GM18867 (cell line): ENCODE measurements around the gene MARCHF9.
"Not testable (repeated sequence)": the region's sequence is repeated elsewhere in the genome, so short reads cannot be mapped to it uniquely, and the experiment has no call there.

ENCODE experiments used
- ATAC-seq: cut with Tn5 transposase; IDR thresholded peaks from one replicate; pipeline ENCODE4 v1.9.1; 2021; ENCODE audit warnings: mild to moderate bottlenecking, moderate library complexity; ENCODE audit not compliant: unreplicated experiment

MARCHF9 gene

GRCh38 chr12:57767876-57768275 lies 13.0 kb downstream of the MARCHF9 start:
- no peak for ATAC-seq

- no peak for ATAC-seq
Observed at GRCh38 chr12:57769594-57769993, 14.7 kb downstream of the MARCHF9 start.

- ATAC-seq = no peak
Observed at GRCh38 chr12:57770734-57771133, 15.8 kb downstream of the MARCHF9 start.

- ATAC-seq = peak; percentile 67
Observed at GRCh38 chr12:57771236-57771872, 16.5 kb downstream of the MARCHF9 start.

GRCh38 chr12:57771873-57772428 lies 17.0 kb downstream of the MARCHF9 start, which contains the start of gene METTL1:
TSS of gene METTL1 (minus strand) at chr12:57772105. CDS start at chr12:57772083, 22 bp downstream.
- peak; percentile 78 for ATAC-seq

GRCh38 chr12:57772429-57773322 lies 17.8 kb downstream of the MARCHF9 start, which contains the start of gene EEF1AKMT3:
TSS of gene EEF1AKMT3 (plus strand) at chr12:57772614. CDS start at chr12:57772725, 111 bp downstream.
- ATAC-seq = no peak

- not testable (repeated sequence) for ATAC-seq
Observed at GRCh38 chr12:57774634-57775033, 19.7 kb downstream of the MARCHF9 start.

GRCh38 chr12:57775044-57775443 lies 20.1 kb downstream of the MARCHF9 start:
- ATAC-seq = no peak

GRCh38 chr12:57775563-57776246 lies 20.8 kb downstream of the MARCHF9 start:
- no peak for ATAC-seq

GRCh38 chr12:57776247-57776587 lies 21.3 kb downstream of the MARCHF9 start:
- ATAC-seq = no peak

GRCh38 chr12:57777367-57777766 lies 22.5 kb downstream of the MARCHF9 start:
- ATAC-seq = no peak

- ATAC-seq = no peak
Observed at GRCh38 chr12:57777911-57778310, 23.0 kb downstream of the MARCHF9 start.

GRCh38 chr12:57779736-57780135 lies 24.8 kb downstream of the MARCHF9 start:
- no peak for ATAC-seq

GRCh38 chr12:57780284-57780897 lies 25.5 kb downstream of the MARCHF9 start:
- no peak for ATAC-seq

GRCh38 chr12:57781244-57781643 lies 26.3 kb downstream of the MARCHF9 start:
- no peak for ATAC-seq

- no peak for ATAC-seq
Observed at GRCh38 chr12:57781801-57782200, 26.9 kb downstream of the MARCHF9 start.

- peak; percentile 13 for ATAC-seq
Observed at GRCh38 chr12:57782243-57782607, 27.3 kb downstream of the MARCHF9 start.

- ATAC-seq = peak; percentile 83
Observed at GRCh38 chr12:57782608-57783465, 27.9 kb downstream of the MARCHF9 start, which contains the start of gene TSFM. TSS of gene TSFM (plus strand) at chr12:57782787. CDS start at chr12:57782802, 15 bp downstream.

GRCh38 chr12:57783466-57783801 lies 28.5 kb downstream of the MARCHF9 start:
- no peak for ATAC-seq

GRCh38 chr12:57783861-57784260 lies 29.0 kb downstream of the MARCHF9 start:
- ATAC-seq = no peak
